Stimulated activated naive B cell treated with anti-CD40 and anti-IgM and Interleukin-4, amounts not matched to agents 10 μg/mL and 1 μg/mL and 100 μg/mL, for 72 hours (primary cell): ENCODE results near the gene OXNAD1.
A peak's percentile ranks its signal among the peaks of the same experiment; 100 is the strongest.

ENCODE experiments used
- ATAC-seq, 2 donors: fragments of 150-1000 bp; cut with Tn5 transposase; replicated peaks; 2 replicates each; pipeline ENCODE4 v1.10.0; 2021; ENCODE audit warnings: moderate library complexity in 1 of 2
- DNase-seq: peaks from one replicate; pipeline ENCODE4 v3.0.0; 2021
- H3K27ac Mint-ChIP-seq: one replicate; pipeline ENCODE4 v1.8.0; 2022; ENCODE audit warnings: mild to moderate bottlenecking, mixed read lengths
- H3K27me3 Mint-ChIP-seq, 2 donors: one replicate each; pipeline ENCODE4 v1.8.0; 2022; ENCODE audit warnings: mixed read lengths in 2 of 2
- H3K36me3 Mint-ChIP-seq, 2 donors: one replicate each; pipeline ENCODE4 v1.8.0; 2022; ENCODE audit warnings: mixed read lengths in 2 of 2, mild to moderate bottlenecking in 1 of 2
- H3K4me1 Mint-ChIP-seq, 2 donors: one replicate each; pipeline ENCODE4 v1.8.0; 2022; ENCODE audit warnings: mixed read lengths in 2 of 2, mild to moderate bottlenecking in 1 of 2
- H3K4me3 Mint-ChIP-seq, 2 donors: one replicate each; pipeline ENCODE4 v1.8.0; 2022; ENCODE audit warnings: mild to moderate bottlenecking in 2 of 2, mixed read lengths in 2 of 2, moderate library complexity in 1 of 2
- H3K9me3 Mint-ChIP-seq, 2 donors: one replicate each; pipeline ENCODE4 v1.8.0; 2022; ENCODE audit warnings: mixed read lengths in 2 of 2, mild to moderate bottlenecking in 1 of 2

Gene OXNAD1

DNA sequence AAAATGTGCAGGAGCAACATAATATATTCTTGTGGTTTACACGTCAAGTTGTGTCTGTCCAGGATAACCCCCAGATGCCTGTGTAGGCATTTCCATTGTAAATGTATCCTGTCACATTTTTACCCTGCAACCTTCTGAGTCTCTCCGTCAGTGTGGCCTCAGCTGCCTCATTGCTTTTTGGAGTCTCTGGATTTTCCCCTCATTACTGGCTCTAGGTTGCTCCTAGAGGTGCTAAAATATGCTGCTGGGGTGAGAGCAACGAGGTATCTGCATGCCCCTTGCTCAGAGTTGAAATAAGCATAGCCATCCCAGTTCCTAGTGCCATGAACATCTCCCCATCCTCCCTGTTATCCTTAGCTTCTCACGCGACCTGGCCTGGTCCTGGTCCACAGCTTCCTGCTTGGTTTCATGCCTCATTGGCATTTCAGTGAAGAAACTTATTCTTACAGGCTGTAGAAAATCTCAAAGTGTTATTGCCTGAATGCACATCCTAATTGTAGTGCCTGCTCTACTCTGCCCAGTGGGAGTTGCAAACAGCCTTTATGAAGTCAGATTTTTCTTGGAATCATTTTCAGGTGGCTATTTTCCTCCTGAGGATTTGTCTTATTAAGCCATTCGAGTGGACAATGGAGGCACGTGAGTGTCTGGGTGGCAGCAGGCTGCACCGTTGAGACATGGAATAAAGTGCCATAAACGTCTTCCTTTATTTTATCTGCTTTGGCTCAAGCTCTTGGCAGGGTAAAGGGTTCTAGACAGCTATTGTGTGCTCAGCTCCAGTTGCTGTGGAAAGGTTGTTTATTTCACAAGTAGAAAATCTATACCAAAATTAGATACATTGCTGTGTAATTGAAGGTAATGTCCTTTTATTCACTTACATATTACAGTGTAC lies 33.2 kb downstream of the OXNAD1 start:
- DNase-seq (no peak), ATAC-seq (no peak)
- H3K27me3 Mint-ChIP-seq, result no peaks in the 10 kb centered on the region
- H3K4me3 Mint-ChIP-seq, result peak overlapping the region in 1 of 2 donors; percentile 51
- H3K9me3 Mint-ChIP-seq, result no peaks in the 10 kb centered on the region
- peak overlapping the region; percentile 26 for H3K27ac Mint-ChIP-seq
- H3K4me1 Mint-ChIP-seq, result peaks cover 38 to 42% of the 10 kb centered on the region in 2 donors
- peaks cover 38 to 75% of the 10 kb centered on the region in 2 donors for H3K36me3 Mint-ChIP-seq

DNA sequence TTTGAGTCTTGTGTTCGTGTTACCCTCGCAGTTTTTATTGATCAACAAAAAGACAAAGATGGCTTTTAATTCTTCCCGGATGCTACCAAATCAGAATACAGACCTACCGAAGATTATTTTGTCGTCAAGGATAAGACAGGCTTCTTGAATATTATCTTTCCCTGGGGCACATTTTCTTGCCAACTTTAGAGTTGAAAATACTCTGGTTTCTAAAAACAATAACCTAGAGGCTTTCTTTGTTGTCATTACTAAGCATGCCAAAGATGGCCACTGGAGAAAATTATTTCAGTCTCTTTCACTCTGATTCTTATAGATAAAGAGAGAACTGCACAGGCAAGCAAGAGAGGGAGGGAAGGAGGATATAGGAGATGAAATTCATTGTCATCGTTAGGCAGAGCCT lies 33.9 kb downstream of the OXNAD1 start:
- Mint-ChIP-seq H3K27ac (no peak overlapping the region), H3K36me3 (peaks cover 34 to 71% of the 10 kb centered on the region in 2 donors), H3K4me1 (peaks cover 39 to 42% of the 10 kb centered on the region in 2 donors), H3K9me3 (no peaks in the 10 kb centered on the region), H3K4me3 (no peak overlapping the region), H3K27me3 (no peaks in the 10 kb centered on the region)
- no peak for ATAC-seq
- DNase-seq, result no peak

DNA sequence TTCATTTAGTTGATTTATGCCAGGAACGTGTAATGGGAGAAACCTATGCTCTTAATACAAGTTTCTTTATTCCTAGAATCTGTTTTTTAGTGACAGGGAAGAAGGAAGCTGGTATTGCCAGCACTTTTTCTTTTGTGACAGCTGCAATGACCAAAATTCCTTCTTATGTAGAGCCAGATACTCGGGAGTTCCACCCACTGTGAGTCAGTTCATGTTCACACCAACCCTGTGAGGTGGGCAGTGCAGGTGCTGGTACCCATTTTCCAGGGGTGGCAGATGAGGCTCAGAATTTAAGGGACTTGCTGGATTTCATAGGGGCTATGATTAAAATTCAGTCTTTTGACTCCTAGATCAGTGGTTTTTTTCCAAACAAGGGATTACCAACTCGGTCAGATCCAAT lies 34.7 kb downstream of the OXNAD1 start:
- peak overlapping the region; percentile 31 for H3K27ac Mint-ChIP-seq
- H3K27me3 Mint-ChIP-seq, result no peaks in the 10 kb centered on the region
- H3K36me3 Mint-ChIP-seq, result peaks cover 37 to 72% of the 10 kb centered on the region in 2 donors
- no peak for ATAC-seq
- no peaks in the 10 kb centered on the region for H3K9me3 Mint-ChIP-seq
- no peak for DNase-seq
- peaks cover 42 to 50% of the 10 kb centered on the region in 2 donors for H3K4me1 Mint-ChIP-seq
- H3K4me3 Mint-ChIP-seq, result no peak overlapping the region

DNA sequence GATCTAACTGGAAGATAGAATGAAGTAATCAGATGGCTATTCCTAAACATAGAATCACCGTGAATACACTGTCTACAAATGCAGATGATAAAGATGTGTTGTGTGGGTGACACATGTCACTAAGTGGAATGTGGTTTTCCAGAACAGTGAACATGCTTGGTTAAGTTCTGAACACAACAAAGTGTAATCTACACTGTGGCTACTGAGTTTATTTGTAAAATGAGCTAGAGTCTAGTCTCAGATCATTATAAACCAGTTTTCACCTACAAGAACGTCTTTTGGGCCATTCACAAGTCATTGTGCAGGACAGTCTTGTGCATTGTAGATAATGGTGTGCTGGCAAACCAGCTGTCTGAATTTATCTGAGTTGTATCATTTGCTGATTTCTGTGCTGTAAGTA lies 35.3 kb downstream of the OXNAD1 start:
- DNase-seq (no peak), ATAC-seq (peak; percentile 69)
- Mint-ChIP-seq H3K4me3 (no peak overlapping the region), H3K9me3 (no peaks in the 10 kb centered on the region), H3K36me3 (peaks cover 42 to 74% of the 10 kb centered on the region in 2 donors), H3K4me1 (peaks cover 44 to 55% of the 10 kb centered on the region in 2 donors), H3K27ac (no peak overlapping the region), H3K27me3 (no peaks in the 10 kb centered on the region)

DNA sequence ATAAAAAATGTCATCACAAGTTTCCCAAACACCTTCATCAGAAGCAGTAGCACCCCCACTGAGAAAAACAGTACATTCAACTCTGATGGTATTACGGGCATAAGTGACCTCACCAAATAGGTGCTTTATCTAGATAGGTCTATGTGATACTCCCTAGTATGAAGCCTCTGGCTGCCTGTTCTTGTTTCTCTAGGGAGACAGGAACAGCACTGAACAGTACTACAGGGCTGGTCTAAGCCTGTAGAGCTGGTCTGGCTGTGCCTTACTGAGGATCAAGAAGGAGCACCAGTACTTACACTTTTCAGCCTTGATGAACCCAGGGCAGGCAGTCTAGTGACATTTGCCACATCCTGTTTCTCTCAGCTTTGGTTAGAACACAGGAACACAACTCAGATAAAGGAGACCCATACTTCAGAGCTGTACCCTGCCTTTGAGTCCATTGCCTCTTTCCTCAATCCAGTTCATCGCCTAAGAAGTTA lies 35.9 kb downstream of the OXNAD1 start:
- no peak for DNase-seq
- Mint-ChIP-seq H3K27me3 (no peaks in the 10 kb centered on the region), H3K36me3 (peaks cover 39 to 72% of the 10 kb centered on the region in 2 donors), H3K27ac (peak overlapping the region; percentile 91), H3K4me1 (peaks cover 43 to 54% of the 10 kb centered on the region in 2 donors), H3K9me3 (no peaks in the 10 kb centered on the region), H3K4me3 (peak overlapping the region; percentile 50 to 51)
- ATAC-seq, result peak; percentile 59 to 69

DNA sequence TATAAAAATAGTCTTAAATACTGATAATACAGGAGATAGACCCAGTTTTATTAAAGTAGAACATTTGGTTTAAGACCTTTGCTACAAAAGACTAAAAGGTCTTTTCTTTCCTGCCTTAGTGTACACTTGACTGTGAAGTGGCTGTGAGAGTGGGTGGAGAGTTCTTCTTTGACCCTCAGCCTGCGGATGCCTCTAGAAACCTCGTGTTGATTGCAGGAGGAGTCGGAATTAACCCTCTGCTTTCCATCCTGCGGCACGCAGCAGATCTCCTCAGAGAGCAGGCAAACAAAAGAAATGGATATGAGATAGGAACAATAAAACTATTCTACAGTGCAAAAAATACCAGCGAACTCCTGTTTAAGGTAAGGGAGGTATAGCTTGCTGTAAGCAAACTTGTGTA lies 36.5 kb downstream of the OXNAD1 start:
- Mint-ChIP-seq H3K4me1 (peaks cover 43 to 54% of the 10 kb centered on the region in 2 donors), H3K9me3 (no peaks in the 10 kb centered on the region), H3K4me3 (peak overlapping the region in 1 of 2 donors; percentile 51), H3K36me3 (peaks cover 34 to 69% of the 10 kb centered on the region in 2 donors), H3K27ac (peak overlapping the region; percentile 91), H3K27me3 (no peaks in the 10 kb centered on the region)
- DNase-seq, result no peak
- ATAC-seq, result no peak

DNA sequence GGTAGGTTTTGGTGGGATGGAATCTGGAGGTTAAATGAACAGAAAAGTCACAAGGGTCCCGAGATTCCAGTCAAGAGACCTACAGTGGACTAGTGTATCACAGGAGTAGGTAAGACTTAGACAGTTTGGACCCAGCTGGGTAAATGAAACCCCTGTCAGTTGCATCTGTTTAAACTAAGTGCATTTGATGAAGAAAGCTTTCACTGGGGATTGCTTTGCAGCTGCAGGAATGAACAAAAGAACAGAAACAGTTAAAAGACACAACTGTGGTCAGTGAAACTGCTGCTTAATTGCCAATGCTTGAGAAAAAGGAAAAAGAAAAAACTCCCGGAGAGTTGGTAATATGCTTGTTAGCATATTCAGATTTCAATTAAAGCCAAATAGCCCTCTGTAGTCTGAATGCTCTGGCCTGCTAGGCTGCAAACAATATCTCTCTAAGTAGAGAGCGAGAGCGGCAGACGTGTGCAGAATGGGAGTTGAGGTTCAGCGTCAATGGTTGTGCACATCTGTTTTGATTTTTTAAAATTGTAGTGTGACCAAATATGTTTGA lies 37.1 kb downstream of the OXNAD1 start:
- ATAC-seq (no peak), DNase-seq (no peak)
- peaks cover 32 to 69% of the 10 kb centered on the region in 2 donors for H3K36me3 Mint-ChIP-seq
- H3K4me1 Mint-ChIP-seq, result peaks cover 45 to 54% of the 10 kb centered on the region in 2 donors
- H3K27ac Mint-ChIP-seq, result peak overlapping the region; percentile 42
- no peaks in the 10 kb centered on the region for H3K27me3 Mint-ChIP-seq
- H3K4me3 Mint-ChIP-seq, result no peak overlapping the region
- no peaks in the 10 kb centered on the region for H3K9me3 Mint-ChIP-seq

DNA sequence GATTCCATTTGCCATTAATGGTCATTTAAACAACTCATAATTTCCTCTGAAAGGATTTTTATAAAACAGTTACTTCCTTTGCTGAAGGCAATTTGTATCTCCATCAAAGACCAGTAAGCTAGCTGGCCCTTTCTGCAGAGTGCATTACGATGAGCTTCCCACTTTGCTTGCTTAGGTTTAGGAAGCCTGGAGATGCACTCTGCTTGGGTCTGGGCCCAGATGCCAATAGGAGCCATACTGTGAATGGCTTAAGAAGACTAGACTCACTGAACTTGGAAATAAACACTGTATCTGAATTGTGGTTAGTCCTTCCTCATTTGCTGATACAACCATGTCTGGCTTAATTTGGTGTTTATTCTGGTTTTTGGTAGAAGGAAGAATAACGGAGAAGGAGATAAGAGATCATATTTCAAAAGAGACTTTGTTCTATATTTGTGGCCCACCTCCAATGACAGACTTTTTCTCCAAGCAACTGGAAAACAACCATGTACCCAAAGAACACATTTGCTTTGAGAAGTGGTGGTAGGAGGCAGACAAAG lies 38.1 kb downstream of the OXNAD1 start:
- Mint-ChIP-seq H3K36me3 (peaks cover 36 to 73% of the 10 kb centered on the region in 2 donors), H3K4me1 (peaks cover 47 to 56% of the 10 kb centered on the region in 2 donors), H3K4me3 (peak overlapping the region in 1 of 2 donors; percentile 27), H3K27ac (peak overlapping the region; percentile 59), H3K27me3 (no peaks in the 10 kb centered on the region), H3K9me3 (no peaks in the 10 kb centered on the region)
- DNase-seq, result no peak
- ATAC-seq, result no peak

DNA sequence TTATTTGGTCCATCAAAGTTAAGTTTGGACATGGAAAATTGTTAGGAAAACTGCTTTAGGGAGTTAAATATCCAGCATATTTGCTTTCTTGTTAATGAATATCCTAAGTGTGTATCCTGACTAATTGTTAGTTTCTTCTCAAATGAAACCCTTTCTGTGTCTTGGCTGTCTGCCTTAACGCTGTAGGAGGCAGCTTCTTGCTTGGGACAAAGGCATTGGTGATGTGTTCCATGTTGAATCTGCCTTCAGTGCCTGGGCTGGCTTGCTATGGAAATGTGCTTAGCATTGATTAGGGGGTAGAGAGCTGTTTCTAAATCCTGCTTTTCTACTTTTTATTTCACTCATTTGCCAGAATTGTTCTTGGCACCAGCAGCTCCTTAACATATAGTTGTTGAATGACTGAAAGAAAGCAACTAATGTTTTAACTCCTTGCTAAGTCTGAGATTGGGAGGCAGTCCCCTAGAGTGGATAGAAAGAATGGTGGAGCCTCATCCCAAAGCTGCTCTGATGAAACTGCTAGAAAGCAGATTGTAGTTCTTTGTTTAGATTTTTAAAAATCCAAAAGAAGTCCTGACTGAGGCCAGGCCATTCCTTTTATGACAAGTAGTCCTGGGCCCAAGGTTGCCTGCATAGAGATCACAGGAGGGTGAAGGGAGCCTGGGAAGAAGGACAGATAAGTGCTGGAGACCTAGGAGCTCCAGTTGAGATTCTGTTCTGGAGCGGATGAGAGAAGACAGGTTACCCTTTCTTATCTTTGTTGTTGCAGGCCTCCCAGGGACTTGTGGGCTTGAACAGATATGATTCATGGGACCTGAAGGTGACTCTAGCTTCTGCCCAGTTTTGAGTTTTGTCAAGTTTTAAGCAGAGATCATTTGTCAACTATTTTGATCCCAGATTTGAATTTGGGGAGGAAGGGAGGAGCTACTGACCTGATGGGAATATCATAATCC lies 39.3 kb downstream of the OXNAD1 start:
- peaks cover 33 to 67% of the 10 kb centered on the region in 2 donors for H3K36me3 Mint-ChIP-seq
- H3K27me3 Mint-ChIP-seq, result no peaks in the 10 kb centered on the region
- H3K4me1 Mint-ChIP-seq, result peaks cover 44 to 53% of the 10 kb centered on the region in 2 donors
- DNase-seq, result no peak
- ATAC-seq, result no peak
- H3K27ac Mint-ChIP-seq, result peak overlapping the region; percentile 91
- peak overlapping the region; percentile 4 to 14 for H3K4me3 Mint-ChIP-seq
- H3K9me3 Mint-ChIP-seq, result no peaks in the 10 kb centered on the region

DNA sequence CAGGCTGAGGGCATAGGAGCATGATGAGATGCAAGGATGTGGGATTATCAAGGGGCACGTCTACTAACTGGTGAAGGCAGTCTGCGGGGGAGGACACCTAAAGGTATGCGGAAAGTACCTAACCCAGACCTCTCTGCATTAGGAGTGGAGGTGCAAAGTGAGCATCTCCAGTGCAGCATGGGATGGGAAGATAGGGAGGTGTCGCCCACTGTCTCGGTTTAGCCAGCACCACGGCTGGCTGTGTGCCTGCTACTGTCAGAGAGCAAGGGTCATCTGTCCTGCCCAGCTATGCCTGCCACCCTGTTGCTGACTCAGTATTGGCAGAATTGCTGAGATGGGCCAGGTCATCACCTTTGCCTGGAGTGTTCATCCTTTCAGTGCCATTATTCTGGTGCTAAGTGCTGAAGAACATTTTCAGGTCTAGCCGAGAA lies 40.1 kb downstream of the OXNAD1 start:
- no peak for DNase-seq
- H3K4me3 Mint-ChIP-seq, result peak overlapping the region; percentile 4 to 14
- peak; percentile 3 for ATAC-seq
- H3K9me3 Mint-ChIP-seq, result no peaks in the 10 kb centered on the region
- peaks cover 47 to 53% of the 10 kb centered on the region in 2 donors for H3K4me1 Mint-ChIP-seq
- no peaks in the 10 kb centered on the region for H3K27me3 Mint-ChIP-seq
- peaks cover 38 to 71% of the 10 kb centered on the region in 2 donors for H3K36me3 Mint-ChIP-seq
- peak overlapping the region; percentile 91 for H3K27ac Mint-ChIP-seq

DNA sequence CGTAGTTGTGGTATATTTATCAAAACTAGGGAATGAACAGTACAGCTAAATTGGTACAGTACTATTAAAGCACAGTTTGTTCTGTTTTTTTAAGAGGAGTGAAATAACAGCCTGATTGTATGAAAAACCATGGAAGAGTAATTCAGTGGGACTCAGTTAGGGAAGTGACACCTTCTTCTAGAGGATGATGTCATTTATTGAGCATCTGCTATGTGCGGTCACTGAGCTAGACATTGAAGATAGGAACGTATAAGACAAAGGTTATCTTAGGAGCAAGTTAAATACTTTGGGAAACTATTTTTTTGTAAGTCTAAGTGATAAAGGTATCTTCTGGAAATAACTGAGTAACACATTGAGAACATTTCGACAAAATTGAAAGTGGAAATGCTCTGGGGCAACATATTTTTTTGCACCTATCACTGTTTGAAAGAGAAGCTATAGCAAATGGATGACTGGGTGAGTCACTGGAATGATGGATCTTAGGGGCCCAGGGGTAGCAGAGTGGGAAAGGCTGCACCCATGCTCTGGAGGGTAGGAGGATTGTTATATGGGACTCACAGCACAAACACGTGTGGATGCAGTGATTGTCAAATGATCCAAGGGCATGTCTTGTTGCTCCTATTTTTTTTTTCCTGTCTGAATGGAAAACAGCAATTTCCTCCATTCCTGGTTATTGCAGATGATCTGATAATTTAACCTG lies 43.0 kb downstream of the OXNAD1 start:
- no peak for DNase-seq
- no peak for ATAC-seq
- Mint-ChIP-seq H3K27ac (peak overlapping the region; percentile 79), H3K36me3 (peaks cover 48 to 70% of the 10 kb centered on the region in 2 donors), H3K4me3 (no peak overlapping the region), H3K4me1 (peaks cover 46 to 53% of the 10 kb centered on the region in 2 donors), H3K9me3 (no peaks in the 10 kb centered on the region), H3K27me3 (no peaks in the 10 kb centered on the region)

DNA sequence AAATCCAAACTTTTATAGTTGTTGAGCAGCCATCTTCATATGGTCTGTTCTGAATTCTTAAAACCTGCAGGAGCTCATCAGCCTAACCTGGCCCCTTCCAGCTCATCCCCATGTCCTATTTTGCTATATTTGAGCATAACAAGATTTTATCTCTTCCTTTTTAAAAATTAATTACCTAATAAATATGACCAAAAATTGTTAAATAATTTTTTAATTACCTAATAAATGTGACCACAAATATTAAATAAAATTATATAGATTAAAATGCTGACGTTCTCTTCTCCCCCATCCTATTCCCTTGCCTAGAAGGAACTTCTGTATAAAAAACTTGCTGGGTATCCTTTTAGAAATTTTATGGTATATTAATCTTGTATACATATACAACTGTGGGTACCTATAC lies 43.7 kb downstream of the OXNAD1 start:
- Mint-ChIP-seq H3K36me3 (peaks cover 51 to 72% of the 10 kb centered on the region in 2 donors), H3K27me3 (no peaks in the 10 kb centered on the region), H3K4me1 (peaks cover 44 to 57% of the 10 kb centered on the region in 2 donors), H3K9me3 (no peaks in the 10 kb centered on the region), H3K4me3 (no peak overlapping the region), H3K27ac (no peak overlapping the region)
- ATAC-seq, result no peak
- DNase-seq, result no peak

DNA sequence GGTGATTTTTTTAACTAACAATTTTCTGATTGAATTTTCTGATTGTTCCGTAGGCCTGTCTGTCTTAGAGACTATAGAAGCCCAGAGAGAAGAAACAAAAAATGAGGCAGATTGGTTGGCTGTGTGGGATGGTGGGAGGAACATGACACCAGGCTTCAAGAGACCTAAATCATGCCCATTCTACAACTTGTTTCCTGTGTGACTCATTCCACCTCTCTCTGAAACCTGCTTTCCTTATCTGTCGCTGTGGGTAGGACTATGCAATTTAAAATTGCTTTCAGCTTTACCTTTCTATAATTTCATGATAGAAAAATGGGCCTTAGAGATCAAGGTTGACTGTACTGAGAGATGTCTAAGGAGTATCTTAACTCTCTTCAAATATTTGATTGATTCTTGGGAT lies 44.5 kb downstream of the OXNAD1 start:
- H3K27ac Mint-ChIP-seq, result peak overlapping the region; percentile 88
- no peaks in the 10 kb centered on the region for H3K27me3 Mint-ChIP-seq
- peaks cover 50 to 69% of the 10 kb centered on the region in 2 donors for H3K36me3 Mint-ChIP-seq
- H3K4me3 Mint-ChIP-seq, result peak overlapping the region; percentile 8 to 35
- peaks cover 44 to 55% of the 10 kb centered on the region in 2 donors for H3K4me1 Mint-ChIP-seq
- ATAC-seq (peak; percentile 85 to 86), DNase-seq (no peak)
- H3K9me3 Mint-ChIP-seq, result no peaks in the 10 kb centered on the region
